Gastroesophageal sphincter (tissue), 3 donors: ENCODE results near the gene LRRC46.

Source experiments
- CTCF ChIP-seq, 4 experiments: fragments of 200-600 bp in 2 of 4; fragments of 450-650 bp in 2 of 4; sonication (generic) in 1 of 4; IDR thresholded peaks; one replicate each; pipeline ENCODE4 v1.5.1; 2017 to 2019; ENCODE audit warnings: antibody characterized with exemption in 4 of 4, mild to moderate bottlenecking in 2 of 4, moderate library complexity in 2 of 4
- EP300 ChIP-seq: sonication (generic); formaldehyde crosslinking; IDR thresholded peaks from one replicate; pipeline ENCODE4 v1.6.1; 2017; ENCODE audit warnings: antibody characterized with exemption, mild to moderate bottlenecking
- POLR2A ChIP-seq, 2 donors: fragments of 450-650 bp; IDR thresholded peaks; one replicate each; pipeline ENCODE4 v1.6.1; 2017; ENCODE audit warnings: antibody characterized with exemption in 2 of 2, mild to moderate bottlenecking in 2 of 2, moderate library complexity in 1 of 2
- POLR2AphosphoS5 ChIP-seq: sonication (generic); formaldehyde crosslinking; IDR thresholded peaks from one replicate; pipeline ENCODE4 v1.6.1; 2017; ENCODE audit warnings: antibody characterized with exemption

- TF ChIP-seq CTCF (IDR thresholded peaks at IDR 0.05) (no peak), POLR2AphosphoS5 (no peak), POLR2A (IDR thresholded peaks at IDR 0.05) (no peak), EP300 (no peak)
Observed at GRCh38 chr17:47877368-47878034, 46.0 kb downstream of the LRRC46 start.
